GM12872 (cell line): ENCODE results near the gene VTCN1.

Source experiments
- TF ChIP-seq, protein P1 (sequence below): IDR thresholded peaks from 3 replicates; pipeline ENCODE4 v1.5.1; 2011; ENCODE audit warnings: low read depth, mild to moderate bottlenecking, low read length, moderate library complexity; ENCODE audit not compliant: insufficient read depth

Gene VTCN1

DNA sequence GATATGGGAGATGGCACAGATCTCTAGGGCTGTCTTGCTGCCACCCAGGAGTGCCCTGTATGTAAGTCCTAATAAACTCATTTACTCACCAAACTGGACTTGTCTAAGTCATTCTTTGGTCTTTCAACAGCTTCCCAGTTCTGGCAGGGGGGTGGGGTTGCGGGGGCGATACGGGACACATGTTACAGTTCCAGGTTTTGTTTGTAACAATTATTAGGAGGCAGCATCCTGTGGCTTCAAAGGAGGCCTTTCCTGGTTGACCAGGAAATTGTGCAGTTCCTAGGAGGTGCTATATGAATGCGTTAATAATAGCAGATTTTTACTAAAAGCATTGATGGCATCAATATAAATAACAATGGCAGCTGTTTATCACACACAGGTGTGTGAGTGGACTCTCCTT lies 46.5 kb downstream of the VTCN1 start:
- TF ChIP-seq, protein P1, sequence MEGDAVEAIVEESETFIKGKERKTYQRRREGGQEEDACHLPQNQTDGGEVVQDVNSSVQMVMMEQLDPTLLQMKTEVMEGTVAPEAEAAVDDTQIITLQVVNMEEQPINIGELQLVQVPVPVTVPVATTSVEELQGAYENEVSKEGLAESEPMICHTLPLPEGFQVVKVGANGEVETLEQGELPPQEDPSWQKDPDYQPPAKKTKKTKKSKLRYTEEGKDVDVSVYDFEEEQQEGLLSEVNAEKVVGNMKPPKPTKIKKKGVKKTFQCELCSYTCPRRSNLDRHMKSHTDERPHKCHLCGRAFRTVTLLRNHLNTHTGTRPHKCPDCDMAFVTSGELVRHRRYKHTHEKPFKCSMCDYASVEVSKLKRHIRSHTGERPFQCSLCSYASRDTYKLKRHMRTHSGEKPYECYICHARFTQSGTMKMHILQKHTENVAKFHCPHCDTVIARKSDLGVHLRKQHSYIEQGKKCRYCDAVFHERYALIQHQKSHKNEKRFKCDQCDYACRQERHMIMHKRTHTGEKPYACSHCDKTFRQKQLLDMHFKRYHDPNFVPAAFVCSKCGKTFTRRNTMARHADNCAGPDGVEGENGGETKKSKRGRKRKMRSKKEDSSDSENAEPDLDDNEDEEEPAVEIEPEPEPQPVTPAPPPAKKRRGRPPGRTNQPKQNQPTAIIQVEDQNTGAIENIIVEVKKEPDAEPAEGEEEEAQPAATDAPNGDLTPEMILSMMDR = no peak

DNA sequence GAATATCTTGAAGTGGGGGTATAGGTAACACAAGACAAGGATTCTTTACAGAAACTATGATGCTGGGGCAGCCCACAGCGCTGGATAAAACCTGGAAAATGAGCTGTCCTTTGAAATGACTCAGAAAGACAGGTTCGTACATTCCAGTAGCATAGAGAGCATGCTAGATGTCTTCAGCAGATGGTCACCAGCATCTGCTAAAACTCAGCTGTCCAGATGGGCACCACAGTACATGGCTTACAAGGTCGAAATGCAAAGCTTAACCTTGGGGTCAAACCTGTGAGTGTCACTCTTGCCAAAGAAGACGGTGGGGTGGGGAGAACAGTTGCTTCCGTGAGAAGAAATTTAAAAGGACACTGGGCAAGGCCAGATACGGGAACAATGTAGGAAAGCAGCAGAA lies 47.9 kb downstream of the VTCN1 start:
- TF ChIP-seq, protein P1 = no peak

DNA sequence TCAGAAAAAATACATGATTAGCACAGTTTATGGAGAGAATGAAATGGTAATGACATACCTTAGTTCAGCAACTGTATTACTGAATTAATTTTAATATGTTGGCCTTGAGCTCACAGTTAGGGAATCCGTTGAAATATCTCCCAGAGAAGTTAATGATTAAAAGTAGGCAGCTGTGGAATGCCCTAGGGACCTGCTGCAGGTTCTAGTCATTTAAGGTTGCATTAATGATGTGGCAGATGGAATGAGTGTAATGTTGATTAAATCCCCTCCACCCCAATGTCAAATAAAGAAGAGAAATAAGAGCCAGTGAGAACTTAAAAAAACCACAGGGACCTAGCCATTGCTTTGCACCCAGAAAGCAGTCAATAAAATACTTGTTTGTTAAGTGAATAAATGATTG lies 48.8 kb downstream of the VTCN1 start:
- TF ChIP-seq, protein P1 = no peak

DNA sequence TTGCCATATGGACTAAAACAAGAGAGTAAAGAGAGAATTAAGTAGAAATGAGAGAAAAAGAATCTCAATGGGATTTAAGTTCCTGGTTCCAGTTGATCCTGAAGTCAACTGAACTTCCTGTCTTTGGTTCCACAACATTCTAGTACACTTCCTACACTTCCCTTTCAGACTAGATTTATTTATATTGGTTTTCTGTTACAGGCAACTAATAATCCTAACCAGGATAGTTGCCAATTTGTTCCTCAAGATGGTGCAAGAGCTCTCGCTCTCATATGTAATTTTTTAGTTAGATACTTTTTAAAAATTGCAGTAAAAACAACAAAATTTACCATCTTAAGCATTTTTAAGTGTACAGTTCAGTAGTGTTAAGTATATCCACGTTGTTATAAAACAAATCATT lies 60.4 kb downstream of the VTCN1 start:
- TF ChIP-seq, protein P1 = no peak

DNA sequence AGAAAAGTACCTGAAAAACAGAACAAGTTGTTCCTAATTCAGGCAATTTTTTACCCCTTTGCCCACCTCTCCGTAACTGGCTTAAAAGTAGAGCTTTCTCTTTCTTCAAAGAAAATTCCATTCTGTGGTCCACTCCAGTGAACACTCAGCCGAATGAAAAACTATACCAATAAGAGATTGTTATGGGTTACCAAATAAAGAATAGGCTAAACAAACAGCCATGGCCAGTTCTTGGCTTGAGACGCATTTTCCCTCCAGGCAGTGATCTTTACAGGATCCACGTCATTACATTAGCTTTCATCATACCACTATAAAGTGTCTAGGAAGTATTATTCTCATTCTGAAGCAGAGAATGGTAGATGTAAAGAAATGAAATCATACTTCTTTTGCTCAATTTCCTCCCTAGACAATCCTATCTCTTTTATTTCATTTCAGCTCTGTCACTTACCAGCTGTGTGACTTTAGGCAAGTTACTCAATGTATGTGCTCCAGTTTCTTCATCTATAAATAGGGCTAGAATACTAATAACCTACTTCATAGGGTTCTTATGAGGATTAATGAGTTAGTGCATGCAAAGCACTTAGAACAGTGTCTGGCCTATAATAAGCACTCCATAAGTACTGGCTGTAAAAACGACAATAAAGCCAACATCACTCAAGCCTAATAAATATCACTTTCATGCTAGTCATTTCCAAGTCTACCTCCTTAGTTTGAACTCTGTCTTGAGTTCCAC lies 62.7 kb downstream of the VTCN1 start:
- TF ChIP-seq, protein P1 = no peak

DNA sequence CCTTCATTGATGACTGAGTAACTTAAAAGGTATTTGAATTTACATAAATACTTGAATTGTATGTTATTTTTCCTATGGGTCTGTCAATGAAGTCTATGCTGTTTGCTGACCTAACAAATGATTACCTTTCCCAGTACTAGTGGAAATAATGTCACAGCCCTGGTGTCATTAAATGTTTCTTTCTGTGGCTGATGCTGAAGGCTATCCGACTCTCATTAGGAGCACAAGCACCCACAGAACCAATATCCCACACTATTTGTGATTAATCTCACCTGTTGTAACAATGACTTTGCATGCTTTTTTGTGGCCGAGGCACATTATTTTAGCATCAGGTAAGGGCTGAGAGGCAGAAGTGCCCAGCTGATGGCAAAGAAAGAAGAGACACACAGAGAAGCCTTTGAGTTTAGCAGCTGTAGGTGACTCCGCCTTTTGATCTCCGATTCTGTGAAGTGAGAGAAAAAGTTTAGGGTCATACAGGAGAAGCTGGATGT lies 63.3 kb downstream of the VTCN1 start:
- TF ChIP-seq, protein P1 = no peak

DNA sequence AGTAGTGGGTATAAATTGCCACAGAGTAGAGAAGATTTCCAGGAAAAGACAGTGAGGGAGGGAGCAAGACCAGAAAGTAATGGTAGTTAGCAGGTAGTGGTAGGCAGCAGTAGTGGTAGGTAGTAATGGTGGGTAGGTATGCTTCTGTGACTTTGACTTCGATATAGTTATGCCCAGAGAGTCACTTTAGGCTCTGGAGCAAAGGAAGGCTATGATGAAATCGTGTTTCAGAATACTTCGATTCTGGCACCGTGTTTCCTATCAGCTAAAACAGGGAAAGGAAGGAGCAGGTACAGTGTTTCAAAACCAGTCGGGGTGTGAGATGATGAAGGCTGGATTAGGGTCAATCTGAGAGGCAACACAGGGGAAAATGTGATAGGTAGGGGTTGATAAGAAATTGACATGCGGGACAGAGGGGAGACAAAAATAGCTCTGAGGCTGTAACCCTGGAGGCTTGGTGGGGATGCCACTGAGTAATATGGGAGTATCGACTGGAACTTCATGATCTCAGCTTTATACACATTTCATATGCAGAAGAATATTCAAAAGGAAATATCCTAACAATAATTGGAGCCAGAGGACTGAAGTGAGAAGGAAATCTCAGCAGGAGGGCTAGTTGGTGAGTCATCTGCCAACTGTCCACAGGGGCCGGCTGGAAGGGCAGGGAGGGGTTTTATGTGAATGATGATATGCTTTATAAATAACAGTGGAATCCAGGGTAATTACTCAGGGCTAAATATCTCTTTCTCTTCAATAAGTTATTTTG lies 64.0 kb downstream of the VTCN1 start:
- TF ChIP-seq, protein P1 = no peak
